ENCODE measurements around the gene PARD3B.

DNA sequence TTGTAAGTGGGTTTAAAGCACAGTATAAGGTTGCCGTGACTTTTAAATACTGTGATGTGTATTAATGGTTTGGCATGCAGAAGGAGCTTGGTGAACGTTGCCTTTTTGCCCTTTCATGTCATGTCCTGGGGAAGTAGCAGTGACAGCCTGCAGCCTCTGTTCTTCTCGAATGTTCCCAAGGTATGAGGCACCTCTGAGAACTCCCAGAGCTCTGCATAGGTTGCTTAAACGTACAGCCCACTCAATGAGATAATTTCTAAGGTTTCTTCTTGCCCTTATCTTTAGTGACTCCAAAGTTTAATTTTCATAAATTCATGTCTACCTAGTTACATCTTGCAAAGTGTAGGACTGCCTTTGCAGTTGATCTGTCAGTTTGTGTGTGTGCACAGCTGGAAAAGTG is 36.7 kb downstream of the PARD3B start:
- TF ChIP-seq, protein P1, sequence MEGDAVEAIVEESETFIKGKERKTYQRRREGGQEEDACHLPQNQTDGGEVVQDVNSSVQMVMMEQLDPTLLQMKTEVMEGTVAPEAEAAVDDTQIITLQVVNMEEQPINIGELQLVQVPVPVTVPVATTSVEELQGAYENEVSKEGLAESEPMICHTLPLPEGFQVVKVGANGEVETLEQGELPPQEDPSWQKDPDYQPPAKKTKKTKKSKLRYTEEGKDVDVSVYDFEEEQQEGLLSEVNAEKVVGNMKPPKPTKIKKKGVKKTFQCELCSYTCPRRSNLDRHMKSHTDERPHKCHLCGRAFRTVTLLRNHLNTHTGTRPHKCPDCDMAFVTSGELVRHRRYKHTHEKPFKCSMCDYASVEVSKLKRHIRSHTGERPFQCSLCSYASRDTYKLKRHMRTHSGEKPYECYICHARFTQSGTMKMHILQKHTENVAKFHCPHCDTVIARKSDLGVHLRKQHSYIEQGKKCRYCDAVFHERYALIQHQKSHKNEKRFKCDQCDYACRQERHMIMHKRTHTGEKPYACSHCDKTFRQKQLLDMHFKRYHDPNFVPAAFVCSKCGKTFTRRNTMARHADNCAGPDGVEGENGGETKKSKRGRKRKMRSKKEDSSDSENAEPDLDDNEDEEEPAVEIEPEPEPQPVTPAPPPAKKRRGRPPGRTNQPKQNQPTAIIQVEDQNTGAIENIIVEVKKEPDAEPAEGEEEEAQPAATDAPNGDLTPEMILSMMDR (IDR thresholded peaks at IDR 0.05), result no peak
- no peak for TF ChIP-seq POLR2A (IDR thresholded peaks at IDR 0.05)
